ENCODE data around the gene GGCX.
"Not testable (repeated sequence)": the region's sequence is repeated elsewhere in the genome, so short reads cannot be mapped to it uniquely, and the experiment has no call there.

Gene GGCX

DNA sequence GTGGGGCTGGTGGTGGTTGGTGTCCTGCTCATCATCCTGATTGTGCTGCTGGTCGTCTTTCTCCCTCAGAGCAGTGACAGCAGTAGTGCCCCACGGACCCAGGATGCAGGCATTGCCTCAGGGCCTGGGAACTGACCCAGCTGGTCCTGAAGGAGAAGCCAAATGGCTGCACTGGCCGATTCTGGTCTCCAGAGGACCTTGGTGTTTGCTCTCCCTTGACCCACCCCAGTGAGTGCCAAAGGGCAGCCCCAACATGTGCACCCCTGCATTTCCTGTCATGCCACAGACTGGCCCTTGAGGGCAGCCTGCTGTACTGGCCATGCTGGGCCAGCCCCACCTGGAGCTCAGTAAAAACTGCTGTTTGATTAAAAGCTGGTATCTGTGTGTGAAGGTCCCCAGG is 31.7 kb upstream of the GGCX start:
- DNase-seq, result no peak

DNA sequence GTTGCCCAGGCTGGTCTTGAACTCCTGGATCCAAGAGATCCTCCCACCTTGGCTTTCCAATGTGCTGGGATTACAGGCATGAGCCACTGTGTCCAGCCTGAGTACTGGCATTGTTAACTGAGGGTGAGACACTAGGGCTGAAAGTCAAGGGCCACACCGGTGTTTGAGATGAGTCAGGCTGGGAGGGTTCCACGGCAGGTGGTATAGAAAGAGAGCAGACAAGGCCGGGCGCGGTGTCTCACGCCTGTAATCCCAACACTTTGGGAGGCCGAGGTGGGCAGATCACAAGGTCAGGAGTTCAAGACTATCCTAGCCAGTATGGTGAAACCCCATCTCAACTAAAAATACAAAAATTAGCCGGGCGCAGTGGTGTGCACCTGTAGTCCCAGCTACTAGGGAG is 31.0 kb upstream of the GGCX start:
- not testable (repeated sequence) for DNase-seq

- no peak for DNase-seq
Observed at GRCh38 chr2:85591563-85591962, 30.3 kb upstream of the GGCX start.

DNA sequence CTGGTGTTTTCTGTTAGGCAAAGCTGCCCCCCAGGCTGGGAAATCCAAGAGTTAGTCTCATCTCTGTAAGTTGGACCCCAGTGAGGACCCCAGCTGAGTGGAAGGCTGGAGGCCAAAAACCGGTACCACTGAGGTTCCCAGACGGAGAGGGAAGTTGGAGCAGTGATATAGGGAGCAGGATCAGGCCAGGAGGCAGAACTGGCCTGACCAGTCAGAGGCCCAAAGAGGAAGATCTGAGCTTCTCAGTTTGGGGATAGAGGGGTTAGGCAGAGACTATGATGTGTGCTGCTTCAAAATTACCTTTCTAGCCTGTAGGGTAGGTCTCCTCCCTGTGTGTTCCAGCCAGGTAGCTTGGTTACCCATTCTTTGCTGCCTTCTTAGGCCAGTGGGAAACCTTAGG is 29.7 kb upstream of the GGCX start:
- no peak for DNase-seq

DNA sequence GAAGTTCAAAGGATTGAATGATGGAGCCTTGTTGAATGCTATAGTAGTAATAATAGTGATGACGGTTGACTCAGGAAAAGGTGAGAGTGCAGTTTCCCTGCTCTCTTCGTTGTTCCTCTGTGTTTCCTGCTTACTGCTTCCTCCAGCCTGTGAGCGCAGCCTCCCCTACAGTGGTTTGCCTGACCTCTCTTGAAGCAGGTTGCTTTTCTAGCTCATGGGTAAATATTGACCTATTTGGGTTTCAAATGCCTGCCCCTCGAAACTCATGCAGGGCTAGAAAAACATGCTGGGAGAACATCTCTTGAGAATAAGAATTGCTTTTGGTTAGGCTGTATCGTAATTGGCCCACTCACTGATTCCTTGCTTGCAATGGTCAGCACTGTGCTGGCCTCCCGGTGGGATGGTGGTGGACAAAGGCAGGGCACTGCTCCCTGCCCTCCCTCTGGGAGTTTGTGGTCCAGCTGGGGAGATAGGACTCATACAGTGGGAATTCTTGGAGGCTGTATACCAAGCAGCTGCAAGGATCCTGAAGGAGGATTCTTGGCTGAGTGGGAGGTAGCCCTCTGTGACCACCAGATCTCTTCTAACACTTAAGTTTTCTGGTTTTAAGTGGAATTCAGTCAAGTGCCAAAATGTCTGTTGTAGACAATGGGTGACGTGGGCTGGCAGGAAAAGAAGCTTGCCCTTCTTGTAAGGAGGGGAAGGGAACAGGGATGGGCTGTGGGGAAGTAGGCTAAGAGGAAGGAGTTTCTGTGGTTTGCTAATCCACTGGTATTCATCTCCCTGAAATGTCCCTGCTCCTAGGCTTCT is 28.9 kb upstream of the GGCX start:
- no peak for DNase-seq

GRCh38 chr2:85589181-85589580 is 27.9 kb upstream of the GGCX start:
- DNase-seq, result no peak

- DNase-seq, result no peak
Observed at GRCh38 chr2:85588645-85589044, 27.4 kb upstream of the GGCX start.

DNA sequence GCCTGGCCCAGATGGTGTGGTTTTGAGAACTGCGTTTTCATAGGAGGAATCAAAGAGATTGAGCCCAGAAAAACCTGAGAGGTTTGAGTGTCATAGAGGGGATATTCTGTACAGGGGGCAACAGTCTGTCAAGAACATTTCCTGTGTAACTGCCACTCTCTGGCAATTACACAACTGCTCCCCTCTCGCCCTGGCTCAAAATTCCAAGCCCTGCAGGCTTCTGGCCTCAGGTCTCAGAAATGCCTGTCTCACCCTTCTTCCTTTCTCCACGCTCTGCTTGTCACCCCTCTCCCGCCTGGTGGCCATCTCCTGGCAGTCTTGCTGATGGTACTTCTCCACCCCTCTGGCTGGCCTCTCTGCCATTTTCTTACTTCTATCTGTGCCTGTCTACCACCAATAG is 26.9 kb upstream of the GGCX start:
- peak in 1 of 2 donors; percentile 17 for DNase-seq

DNA sequence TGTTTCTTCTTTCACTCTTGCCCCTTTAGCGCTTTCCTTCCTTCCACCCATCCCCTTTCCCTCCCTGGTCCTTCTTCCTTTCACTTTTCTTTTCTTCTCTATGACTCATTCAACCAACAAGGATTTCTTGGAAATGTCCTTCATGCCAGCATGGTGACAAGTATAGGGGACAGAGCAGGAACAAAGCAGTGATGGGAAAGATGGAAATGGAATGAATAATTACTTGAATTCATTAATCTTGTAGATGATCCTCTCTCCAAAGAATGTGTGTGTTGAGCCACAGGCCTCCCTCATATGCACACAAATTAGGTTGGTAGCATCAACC is 24.4 kb upstream of the GGCX start:
- DNase-seq, result peak in 1 of 2 donors; percentile 32

DNA sequence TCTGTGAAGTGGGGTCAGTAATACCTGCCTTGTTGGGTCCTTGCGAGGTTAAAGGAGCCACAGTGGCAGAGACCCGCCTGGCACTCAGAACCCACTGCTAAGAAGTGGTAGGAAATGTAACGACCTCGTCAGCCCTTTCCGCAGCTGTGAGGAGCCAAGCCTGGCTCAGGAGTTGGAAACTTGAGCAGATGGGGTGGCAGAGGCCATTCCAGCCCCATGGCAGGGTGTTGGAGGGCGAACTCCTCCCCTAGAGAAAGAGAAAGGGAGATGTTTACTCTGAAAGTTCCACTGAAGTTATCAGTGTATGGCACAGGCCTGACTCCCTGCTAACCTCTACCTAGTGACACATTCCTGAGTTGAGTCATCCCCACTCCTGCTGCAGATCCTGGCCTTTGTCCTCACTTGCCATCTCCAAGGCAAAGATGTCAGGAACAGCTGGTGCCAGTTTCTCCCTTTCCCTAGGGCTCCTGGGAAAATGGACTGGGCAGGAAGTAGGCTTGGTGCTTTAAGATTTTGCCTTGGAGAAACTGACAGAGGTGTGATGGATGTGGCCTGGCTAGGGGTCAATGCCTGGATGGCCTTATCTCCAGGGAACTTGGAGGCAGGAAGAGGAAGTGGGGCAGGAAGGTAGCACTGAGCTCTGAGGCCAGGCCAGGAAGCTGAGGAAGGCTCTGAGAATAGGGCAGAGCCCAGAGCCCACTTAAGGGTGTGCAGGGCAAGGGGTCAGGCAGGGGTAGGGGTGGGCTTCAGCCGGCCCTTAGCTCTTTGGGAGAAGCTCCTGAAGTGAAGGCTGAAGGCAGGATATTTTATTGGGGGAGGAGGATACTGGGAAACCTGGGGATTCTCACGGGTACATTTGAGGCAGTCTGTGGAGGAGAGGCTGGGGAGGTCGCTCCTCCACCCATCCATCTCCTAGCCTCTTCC is 23.8 kb upstream of the GGCX start:
- DNase-seq, result no peak

- DNase-seq, result no peak
Observed at GRCh38 chr2:85584354-85584856, 23.1 kb upstream of the GGCX start, which contains the start of gene VAMP5. VAMP5 (plus strand) TSS chr2:85584431; CDS start chr2:85584491, 60 bp downstream.

DNA sequence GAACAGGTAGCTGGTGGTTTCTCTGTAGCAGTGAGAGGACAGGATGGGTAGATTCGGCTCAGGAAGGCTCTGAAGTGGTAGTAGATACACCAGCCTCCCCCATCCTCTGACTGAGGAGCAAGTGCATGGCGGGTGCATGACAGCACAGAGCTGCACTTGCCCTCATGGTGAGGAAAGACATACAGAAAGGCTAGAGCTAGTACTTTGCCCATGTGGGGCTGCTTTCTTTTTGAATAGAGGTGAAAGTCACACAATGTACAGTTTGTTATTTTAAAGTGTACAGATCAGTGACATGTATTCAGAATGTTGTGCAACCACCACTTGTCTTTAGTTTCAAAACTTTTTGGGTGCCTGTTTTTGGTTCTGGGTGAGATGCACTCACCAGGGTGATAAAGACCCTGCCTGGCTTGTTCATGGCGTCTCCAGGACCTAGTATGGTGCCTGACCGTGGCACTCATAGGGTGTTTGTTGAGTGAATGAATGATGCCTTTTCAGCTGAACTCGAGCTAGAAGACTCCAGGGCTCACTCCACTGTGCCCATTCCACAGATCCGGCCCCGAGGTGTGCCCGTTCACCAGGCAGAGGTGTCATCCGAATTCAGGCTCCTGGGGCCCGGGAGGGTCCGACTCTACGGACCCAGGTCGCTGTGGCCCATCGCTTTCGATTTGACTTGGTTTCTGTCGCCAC is 22.5 kb upstream of the GGCX start:
- no peak for DNase-seq

GRCh38 chr2:85582492-85582891 is 21.2 kb upstream of the GGCX start:
- DNase-seq, result no peak

GRCh38 chr2:85580206-85580605 is 18.9 kb upstream of the GGCX start:
- DNase-seq, result no peak

- DNase-seq, result peak in 1 of 2 donors; percentile 38
Observed at GRCh38 chr2:85579266-85579935, 18.1 kb upstream of the GGCX start.

DNA sequence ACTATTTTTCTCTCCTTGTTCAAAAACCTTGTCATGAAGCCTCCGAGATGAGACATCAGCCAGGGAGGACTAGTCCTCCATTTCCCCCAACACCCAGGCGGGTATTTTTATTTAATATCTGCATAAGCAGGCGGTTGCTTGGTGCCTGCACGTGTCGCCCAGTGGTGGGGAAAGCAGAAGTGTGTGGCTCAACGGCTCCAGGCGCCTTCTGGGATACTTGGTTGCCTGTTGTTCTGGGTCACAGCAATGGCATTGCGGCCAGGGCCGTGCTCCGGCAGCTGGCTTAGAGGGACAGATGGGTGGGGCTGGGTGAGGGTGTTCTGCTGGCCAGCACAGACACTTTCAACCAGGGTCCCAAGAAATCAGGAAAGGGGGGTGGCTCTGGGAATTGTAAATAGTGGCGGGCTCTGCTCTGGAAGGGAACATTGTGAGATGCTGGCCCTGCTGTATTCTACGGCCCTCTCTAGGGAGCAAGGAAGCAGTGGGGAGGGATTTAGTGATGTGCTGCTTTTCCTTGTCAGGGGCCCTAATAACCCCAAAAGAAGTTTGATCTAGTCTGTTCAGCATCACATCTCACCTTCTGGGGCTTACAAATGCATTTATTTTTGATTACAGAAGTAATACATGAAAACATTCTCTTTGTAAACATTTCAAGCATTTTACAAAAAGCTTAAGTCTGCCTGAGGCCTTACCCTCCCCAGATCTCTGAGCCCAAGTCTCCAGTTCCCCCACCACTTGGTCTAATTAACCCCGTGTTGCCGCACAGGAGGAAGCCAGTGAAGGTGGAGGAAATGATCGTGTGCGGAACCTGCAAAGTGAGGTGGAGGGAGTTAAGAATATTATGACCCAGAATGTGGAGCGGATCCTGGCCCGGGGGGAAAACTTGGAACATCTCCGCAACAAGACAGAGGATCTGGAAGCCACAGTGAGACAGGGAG is 17.2 kb upstream of the GGCX start:
- peak; percentile 31 to 58 for DNase-seq

DNA sequence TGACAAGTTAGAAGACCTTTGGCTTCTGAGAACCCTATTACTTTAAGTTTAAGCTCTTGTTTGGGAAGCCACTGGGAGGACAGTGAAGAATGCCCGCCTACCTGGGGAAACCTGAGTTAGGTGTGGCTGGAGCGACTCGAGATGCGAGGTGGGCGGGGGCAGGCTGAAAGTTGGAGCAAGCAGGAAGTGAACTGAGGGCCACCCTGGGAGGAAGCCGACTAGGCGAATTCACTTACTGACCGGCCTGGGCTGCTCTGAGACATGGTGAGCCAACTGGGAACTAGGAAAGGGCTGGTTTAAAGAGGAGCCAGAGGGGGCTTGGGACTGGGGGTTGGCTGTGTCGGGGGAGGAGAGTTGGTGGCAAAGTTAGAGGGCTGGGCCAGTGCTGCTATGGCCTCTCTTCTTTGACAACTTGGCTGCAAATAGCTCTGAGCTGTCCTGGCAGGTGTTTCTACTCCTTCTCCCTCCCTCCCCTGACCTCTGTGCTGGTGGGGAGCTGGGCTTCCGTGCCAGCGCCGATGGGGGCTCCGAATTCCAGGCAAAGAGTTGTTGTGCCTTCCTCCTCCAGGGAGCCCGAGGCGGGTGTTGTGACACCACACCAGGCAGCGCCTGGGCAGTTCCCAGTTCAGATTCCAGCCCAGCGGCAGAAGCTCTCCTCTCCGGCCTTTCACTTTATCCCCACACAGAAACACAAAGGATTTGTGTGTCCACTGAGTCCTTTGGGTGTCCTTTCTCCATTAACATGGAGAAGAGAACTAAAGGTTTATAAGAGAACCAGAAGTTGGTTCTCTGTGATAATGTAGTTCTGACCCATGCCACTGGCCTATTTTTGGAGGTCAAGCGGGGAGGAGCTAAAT is 16.3 kb upstream of the GGCX start, which contains the start of gene VAMP8:
Gene VAMP8 (plus strand): TSS at position 201 of the 857 bp plus-strand sequence. CDS start 61 bp downstream, at position 262.
- peak; percentile 38 to 49 for DNase-seq

GRCh38 chr2:85577063-85577385 is 15.7 kb upstream of the GGCX start:
- no peak for DNase-seq

DNA sequence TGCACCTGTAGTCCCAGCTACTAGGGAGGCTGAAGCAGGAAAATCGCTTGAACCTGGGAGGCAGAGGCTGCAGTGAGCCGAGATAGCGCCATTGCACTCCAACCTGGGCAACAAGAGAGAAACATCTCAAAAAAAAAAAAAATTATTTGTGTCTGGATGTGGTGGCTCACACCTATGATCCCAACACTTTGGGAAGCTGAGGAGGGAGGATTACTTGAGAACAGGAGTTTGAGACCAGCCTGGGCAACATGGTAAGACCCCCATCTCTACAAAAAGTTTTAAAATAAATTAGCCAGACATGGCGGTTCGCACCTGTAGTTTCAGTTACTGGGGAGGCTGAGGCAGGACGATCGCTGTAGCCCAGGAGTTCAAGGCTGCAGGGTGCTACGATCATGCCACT is 14.4 kb upstream of the GGCX start:
- DNase-seq, result no peak

- no peak for DNase-seq
Observed at GRCh38 chr2:85566265-85566664, 5.0 kb upstream of the GGCX start.
